ENCODE results near the gene NEK6.

The NEK6 gene

GRCh38 chr9:124342776-124343485, 85.2 kb downstream of the NEK6 start:
- DNase-seq (ENCODE audit: low spot score) = no peak

- DNase-seq (ENCODE audit: low spot score) = no peak
Observed at GRCh38 chr9:124343533-124344290, 86.0 kb downstream of the NEK6 start.

- DNase-seq (ENCODE audit: low spot score) = no peak
Observed at GRCh38 chr9:124344291-124345050, 86.7 kb downstream of the NEK6 start.

- DNase-seq (ENCODE audit: low spot score) = no peak
Observed at GRCh38 chr9:124345063-124345462, 87.3 kb downstream of the NEK6 start.

- no peak for DNase-seq (ENCODE audit: low spot score)
Observed at GRCh38 chr9:124345751-124346281, 88.1 kb downstream of the NEK6 start.

GRCh38 chr9:124346347-124347163, 88.8 kb downstream of the NEK6 start:
- DNase-seq (ENCODE audit: low spot score) = no peak

- no peak for DNase-seq (ENCODE audit: low spot score)
Observed at GRCh38 chr9:124347206-124347967, 89.6 kb downstream of the NEK6 start.

GRCh38 chr9:124347968-124348358, 90.2 kb downstream of the NEK6 start:
- DNase-seq (ENCODE audit: low spot score) = no peak

- no peak for DNase-seq (ENCODE audit: low spot score)
Observed at GRCh38 chr9:124348363-124348762, 90.6 kb downstream of the NEK6 start.

- no peak for DNase-seq (ENCODE audit: low spot score)
Observed at GRCh38 chr9:124348831-124349230, 91.1 kb downstream of the NEK6 start.

- DNase-seq (ENCODE audit: low spot score) = no peak
Observed at GRCh38 chr9:124349267-124349666, 91.5 kb downstream of the NEK6 start.

GRCh38 chr9:124349675-124350493, 92.1 kb downstream of the NEK6 start:
- DNase-seq (ENCODE audit: low spot score) = no peak

- DNase-seq (ENCODE audit: low spot score) = no peak
Observed at GRCh38 chr9:124350494-124351263, 92.9 kb downstream of the NEK6 start.

GRCh38 chr9:124351672-124352468, 94.1 kb downstream of the NEK6 start:
- DNase-seq (ENCODE audit: low spot score) = no peak

- DNase-seq (ENCODE audit: low spot score) = no peak
Observed at GRCh38 chr9:124352616-124353015, 94.9 kb downstream of the NEK6 start.

GRCh38 chr9:124353166-124353768, 95.5 kb downstream of the NEK6 start:
- no peak for DNase-seq (ENCODE audit: low spot score)

GRCh38 chr9:124353811-124354274, 96.1 kb downstream of the NEK6 start:
- no peak for DNase-seq (ENCODE audit: low spot score)
